ENCODE measurements around the gene CELF5.

DNA sequence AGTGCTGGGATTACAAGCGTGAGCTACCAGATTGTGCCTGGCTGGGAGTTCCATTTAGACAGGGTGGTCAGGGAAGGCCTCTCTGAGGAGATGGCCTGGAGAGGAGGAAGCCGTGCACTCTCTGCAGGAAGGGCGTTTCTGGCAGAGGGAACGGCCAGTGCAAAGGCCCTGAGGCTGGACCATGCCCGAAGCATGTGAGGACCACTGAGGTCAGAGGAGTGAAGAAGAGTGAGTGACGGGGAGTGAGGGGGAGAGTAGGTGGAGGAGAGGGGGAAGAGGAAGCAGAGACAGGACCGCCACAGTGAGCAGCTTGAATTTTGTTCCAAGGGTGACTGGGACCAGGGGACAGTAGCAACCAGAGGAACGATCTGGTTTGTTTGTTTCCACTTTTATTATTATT is 32.6 kb downstream of the CELF5 start:
- TF ChIP-seq, protein P1, sequence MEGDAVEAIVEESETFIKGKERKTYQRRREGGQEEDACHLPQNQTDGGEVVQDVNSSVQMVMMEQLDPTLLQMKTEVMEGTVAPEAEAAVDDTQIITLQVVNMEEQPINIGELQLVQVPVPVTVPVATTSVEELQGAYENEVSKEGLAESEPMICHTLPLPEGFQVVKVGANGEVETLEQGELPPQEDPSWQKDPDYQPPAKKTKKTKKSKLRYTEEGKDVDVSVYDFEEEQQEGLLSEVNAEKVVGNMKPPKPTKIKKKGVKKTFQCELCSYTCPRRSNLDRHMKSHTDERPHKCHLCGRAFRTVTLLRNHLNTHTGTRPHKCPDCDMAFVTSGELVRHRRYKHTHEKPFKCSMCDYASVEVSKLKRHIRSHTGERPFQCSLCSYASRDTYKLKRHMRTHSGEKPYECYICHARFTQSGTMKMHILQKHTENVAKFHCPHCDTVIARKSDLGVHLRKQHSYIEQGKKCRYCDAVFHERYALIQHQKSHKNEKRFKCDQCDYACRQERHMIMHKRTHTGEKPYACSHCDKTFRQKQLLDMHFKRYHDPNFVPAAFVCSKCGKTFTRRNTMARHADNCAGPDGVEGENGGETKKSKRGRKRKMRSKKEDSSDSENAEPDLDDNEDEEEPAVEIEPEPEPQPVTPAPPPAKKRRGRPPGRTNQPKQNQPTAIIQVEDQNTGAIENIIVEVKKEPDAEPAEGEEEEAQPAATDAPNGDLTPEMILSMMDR (IDR thresholded peaks at IDR 0.05): no peak
- TF ChIP-seq POLR2AphosphoS5 (IDR thresholded peaks at IDR 0.05) (no peak), POLR2A (IDR thresholded peaks at IDR 0.05) (no peak)
